PC-9 (cell line): ENCODE measurements around the gene SUGCT. TPM values are rescaled to one million over a fixed set of nuclear protein-coding genes. Genes with fewer than 3 reads are reported as not detected.
"Not testable (repeated sequence)": the region's sequence is repeated elsewhere in the genome, so short reads cannot be mapped to it uniquely, and the experiment has no call there.

Source experiments
- BruUV-seq: library from RNA; stranded (reverse); fragments of 400-500 nt; replicated peaks from 2 replicates; lab custom pipeline; 2021; lab: Mats Ljungman, UMichigan
- CTCF ChIA-PET: fragments of 300-600 bp; sonication (Branson Sonifier 250); formaldehyde crosslinking; loops from one replicate; lab custom pipeline; 2022; ENCODE audit warnings: antibody characterized with exemption; lab: Charles Lee
- POLR2A ChIA-PET: fragments of 300-600 bp; sonication (Branson Sonifier 250); formaldehyde crosslinking; loops from one replicate; lab custom pipeline; 2022; ENCODE audit warnings: antibody characterized with exemption; ENCODE audit not compliant: unreplicated experiment; lab: Charles Lee
- DNase-seq, 2 experiments: peaks; one replicate each; pipeline versions ENCODE4 v3.0.0 to v3.0.0-alpha.2; 2015 to 2022; ENCODE audit warnings: mixed read lengths in 1 of 2
- H2AFZ ChIP-seq: fragments of 200-600 bp; sonication (generic); 2 replicates; pipeline ENCODE4 v1.8.1; 2017; ENCODE audit warnings: antibody characterized with exemption
- H3F3A ChIP-seq: fragments of 200-600 bp; sonication (generic); 2 replicates; pipeline ENCODE4 v1.8.1; 2017; ENCODE audit warnings: antibody characterized with exemption, mild to moderate bottlenecking, low read depth; ENCODE audit not compliant: insufficient read depth
- H3K27ac ChIP-seq: fragments of 200-600 bp; sonication (generic); 2 replicates; pipeline ENCODE4 v1.6.1; 2016; ENCODE audit warnings: mixed run types
- H3K27me3 ChIP-seq: fragments of 200-600 bp; sonication (generic); 2 replicates; pipeline ENCODE4 v1.6.1; 2016; ENCODE audit warnings: low read depth, mixed run types; ENCODE audit not compliant: insufficient read depth
- H3K36me3 ChIP-seq: fragments of 200-600 bp; sonication (generic); 2 replicates; pipeline ENCODE4 v1.6.1; 2016; ENCODE audit warnings: low read depth, mixed run types
- H3K4me1 ChIP-seq: fragments of 200-600 bp; sonication (generic); replicated peaks from 2 replicates; pipeline ENCODE4 v1.6.1; 2016; ENCODE audit warnings: mixed run types; ENCODE audit not compliant: insufficient read depth
- H3K4me2 ChIP-seq: fragments of 200-600 bp; sonication (generic); 2 replicates; pipeline ENCODE4 v1.6.1; 2017; ENCODE audit warnings: mixed run types
- H3K4me3 ChIP-seq: fragments of 200-600 bp; sonication (generic); 2 replicates; pipeline ENCODE4 v1.6.1; 2016; ENCODE audit warnings: mixed run types
- H3K79me2 ChIP-seq: fragments of 200-600 bp; sonication (generic); 2 replicates; pipeline ENCODE4 v1.6.1; 2017; ENCODE audit warnings: low read depth, mixed run types
- H3K9me2 ChIP-seq: fragments of 200-600 bp; sonication (generic); 2 replicates; pipeline ENCODE4 v1.8.1; 2017; ENCODE audit warnings: mild to moderate bottlenecking; ENCODE audit not compliant: insufficient read depth
- H3K9me3 ChIP-seq: fragments of 200-600 bp; sonication (generic); 2 replicates; pipeline ENCODE4 v1.8.1; 2016; ENCODE audit warnings: low read depth; ENCODE audit not compliant: insufficient read depth
- H4K20me1 ChIP-seq: fragments of 200-600 bp; sonication (generic); 2 replicates; pipeline ENCODE4 v1.8.1; 2017; ENCODE audit not compliant: insufficient read depth
- CTCF ChIP-seq: fragments of 200-600 bp; sonication (generic); conservative IDR thresholded peaks from 2 replicates; pipeline ENCODE4 v1.6.1; 2017; ENCODE audit warnings: mixed run types, antibody characterized with exemption, mild to moderate bottlenecking, moderate library complexity
- EZH2 ChIP-seq: fragments of 200-600 bp; sonication (generic); IDR thresholded peaks from 2 replicates; pipeline ENCODE4 v1.8.0; 2017; ENCODE audit warnings: antibody characterized with exemption, low read depth
- intact Hi-C: fragments of 100-400 bp; cut with micrococcal nuclease; formaldehyde crosslinking; loops from one replicate; pipeline ENCODE4 v1.10.0; 2022; ENCODE audit not compliant: unreplicated experiment
- total RNA-seq: library from RNA; stranded (reverse); gene quantifications from 2 replicates; pipeline ENCODE4 v1.2.3, GENCODE V29; 2021

SUGCT gene
- total RNA-seq, 1 experiment from 2014 or later = 3.5 TPM

DNA sequence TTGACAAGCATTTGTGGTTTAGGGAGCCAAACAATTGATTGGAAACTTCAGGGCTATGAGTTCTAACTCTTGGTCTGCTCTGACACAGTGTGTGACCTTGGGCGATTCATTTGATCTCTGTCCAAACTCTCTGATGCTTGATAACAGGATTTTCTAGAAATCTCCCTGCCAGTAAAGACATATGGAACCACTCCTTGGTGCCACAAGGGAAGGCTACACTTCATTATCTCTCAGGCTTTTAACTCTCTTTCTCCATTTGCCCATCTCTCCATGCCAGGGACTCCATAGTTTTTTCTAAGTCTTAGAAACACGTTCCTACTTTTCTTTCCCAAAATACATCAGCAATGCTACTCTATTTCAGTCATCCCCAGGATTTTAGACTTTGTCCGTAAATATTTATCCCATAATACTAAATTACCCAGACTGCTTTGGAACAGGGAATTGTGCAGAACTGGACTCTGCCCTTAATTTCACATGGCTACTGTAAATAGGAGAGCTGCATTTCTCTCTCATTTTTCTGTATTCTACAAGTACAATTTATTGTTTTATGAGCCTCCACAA, 488.2 kb downstream of the SUGCT start:
- DNase-seq = no peak
- peaks cover 4% of the 10 kb centered on the region; the same call in 1 of the 2 replicates for H3K9me3 ChIP-seq
- no peak overlapping the region for H3K27ac ChIP-seq
- H3K27me3 ChIP-seq = no peaks in the 10 kb centered on the region
- BruUV-seq = no TSS peak
- H3K4me3 ChIP-seq = no peak overlapping the region
- no peak for TF ChIP-seq CTCF
- no peak for TF ChIP-seq EZH2
- H3K4me2 ChIP-seq = no peak overlapping the region
- intact Hi-C loops = no loop called here
- ChIA-PET POLR2A (no interaction called here), CTCF (interaction anchor here (0.6 kb wide), 1 partner anchor 1034 kb away, joined by 3 read pairs; no protein-coding TSS in a partner anchor)
- H3K9me2 ChIP-seq = no peaks in the 10 kb centered on the region
- no peaks in the 10 kb centered on the region for H3K4me1 ChIP-seq
- no peaks in the 10 kb centered on the region for H3F3A ChIP-seq
- H4K20me1 ChIP-seq = no peaks in the 10 kb centered on the region
- H2AFZ ChIP-seq = no peak overlapping the region
- H3K36me3 ChIP-seq = no peaks in the 10 kb centered on the region
- no peaks in the 10 kb centered on the region for H3K79me2 ChIP-seq

DNA sequence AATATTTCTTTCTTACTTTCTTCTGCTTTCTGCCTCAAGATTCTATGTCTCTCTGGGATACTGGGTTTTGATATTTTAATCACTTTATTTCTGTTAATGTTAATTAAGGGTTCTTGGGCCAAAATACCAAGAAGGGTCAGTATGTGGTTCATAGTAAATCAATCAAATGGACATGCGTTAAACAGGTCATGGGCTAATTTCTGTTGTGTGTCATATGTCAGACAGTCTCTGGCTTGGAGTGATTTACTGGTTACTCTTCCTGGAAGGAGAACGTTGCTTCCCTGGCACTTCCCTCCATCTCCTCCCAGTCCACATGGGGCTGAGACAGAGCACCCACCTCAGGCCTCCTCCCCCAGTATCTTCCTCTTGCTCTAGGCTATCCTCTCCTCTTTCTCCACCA, 489.1 kb downstream of the SUGCT start:
- Histone ChIP-seq H3K4me1 (no peaks in the 10 kb centered on the region), H3F3A (no peaks in the 10 kb centered on the region), H3K4me3 (no peak overlapping the region), H3K27ac (no peak overlapping the region), H2AFZ (no peak overlapping the region), H4K20me1 (no peaks in the 10 kb centered on the region), H3K36me3 (no peaks in the 10 kb centered on the region), H3K9me3 (peaks cover 4% of the 10 kb centered on the region; the same call in 1 of the 2 replicates), H3K4me2 (no peak overlapping the region), H3K79me2 (no peaks in the 10 kb centered on the region), H3K27me3 (no peaks in the 10 kb centered on the region), H3K9me2 (no peaks in the 10 kb centered on the region)
- TF ChIP-seq CTCF (no peak), EZH2 (no peak)
- ChIA-PET CTCF (interaction anchor here (0.6 kb wide), 1 partner anchor 1033 kb away, joined by 3 read pairs; no protein-coding TSS in a partner anchor), POLR2A (no interaction called here)
- BruUV-seq = no TSS peak
- no peak for DNase-seq
- intact Hi-C loops = no loop called here

DNA sequence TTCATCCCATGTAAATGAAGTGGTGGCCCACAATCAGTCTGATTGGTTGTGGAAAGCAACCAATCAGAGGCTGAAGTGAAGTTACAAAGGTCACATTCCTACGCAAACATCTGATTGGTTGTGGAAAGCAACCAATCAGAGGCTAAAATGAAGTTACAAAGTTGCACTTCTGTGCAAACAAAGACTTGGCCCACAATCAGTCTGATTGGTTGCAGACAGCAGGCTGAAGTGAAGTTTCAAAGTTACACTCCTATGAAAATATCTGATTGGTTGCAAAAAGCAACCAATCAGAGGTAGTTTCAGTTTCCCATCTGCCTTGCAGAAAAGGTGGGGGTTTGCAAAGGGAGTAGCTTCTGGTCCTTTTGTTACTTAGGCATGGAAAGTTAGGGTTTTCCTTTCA, 492.6 kb downstream of the SUGCT start:
- CTCF ChIA-PET, BruUV-seq, H3K27ac ChIP-seq, H4K20me1 ChIP-seq, H3K9me2 ChIP-seq, H3K36me3 ChIP-seq, H3K27me3 ChIP-seq, H3K9me3 ChIP-seq, H2AFZ ChIP-seq, H3K4me1 ChIP-seq, H3K79me2 ChIP-seq, H3F3A ChIP-seq, POLR2A ChIA-PET, H3K4me3 ChIP-seq, H3K4me2 ChIP-seq, intact Hi-C loops, DNase-seq: not testable (repeated sequence)

- H3K27me3 ChIP-seq = no peaks in the 10 kb centered on the region
- H4K20me1 ChIP-seq = no peaks in the 10 kb centered on the region
- H3K36me3 ChIP-seq = no peaks in the 10 kb centered on the region
- H3K79me2 ChIP-seq = no peaks in the 10 kb centered on the region
- H3K4me2 ChIP-seq = no peak overlapping the region
- no peak for DNase-seq
- H3F3A ChIP-seq = no peaks in the 10 kb centered on the region
- ChIA-PET POLR2A (no interaction called here), CTCF (no interaction called here)
- H2AFZ ChIP-seq = no peak overlapping the region
- intact Hi-C loops = no loop called here
- no peaks in the 10 kb centered on the region for H3K9me2 ChIP-seq
- no peaks in the 10 kb centered on the region for H3K4me1 ChIP-seq
- no peak overlapping the region for H3K27ac ChIP-seq
- TF ChIP-seq EZH2 (no peak), CTCF (no peak)
- H3K4me3 ChIP-seq = no peak overlapping the region
- H3K9me3 ChIP-seq = peaks cover 4% of the 10 kb centered on the region; the same call in 1 of the 2 replicates
- no TSS peak for BruUV-seq
Observed at GRCh38 chr7:40629891-40630290, 495.1 kb downstream of the SUGCT start.
